Measurements from ENCODE around the gene AMIGO1. TPM values are rescaled to one million over a fixed set of nuclear protein-coding genes. Genes with fewer than 3 reads are reported as not detected.
"Not testable (repeated sequence)": the region's sequence is repeated elsewhere in the genome, so short reads cannot be mapped to it uniquely, and the experiment has no call there.

AMIGO1 gene
- total RNA-seq, 1 experiment from 2014 or later, result 1.5 TPM

- peaks cover 97% of the 10 kb centered on the region for H3K27me3 Mint-ChIP-seq (ENCODE audit: unreplicated experiment)
- no peak for DNase-seq
- H3K4me3 Mint-ChIP-seq (ENCODE audit: low read depth, unreplicated experiment), result no peak overlapping the region
- H3K36me3 Mint-ChIP-seq (ENCODE audit: insufficient read depth, unreplicated experiment), result no peaks in the 10 kb centered on the region
- no peak for TF ChIP-seq CTCF (IDR thresholded peaks at IDR 0.05; ENCODE audit: unreplicated experiment)
- H3K27ac Mint-ChIP-seq (ENCODE audit: unreplicated experiment), result no peak overlapping the region
- intact Hi-C loops (cut with micrococcal nuclease; ENCODE audit: unreplicated experiment), result no loop called here
- H3K4me1 Mint-ChIP-seq (ENCODE audit: low read depth, unreplicated experiment), result no peaks in the 10 kb centered on the region
- no peaks in the 10 kb centered on the region for H3K9me3 Mint-ChIP-seq (ENCODE audit: low read depth, unreplicated experiment)
- BruUV-seq (replicated peaks), result no TSS peak
- CTCF ChIA-PET, result no interaction called here
These were observed 32.7 kb downstream of the AMIGO1 start for GRCh38 chr1:109476825-109477224.

- no peaks in the 10 kb centered on the region for H3K36me3 Mint-ChIP-seq (ENCODE audit: insufficient read depth, unreplicated experiment)
- H3K9me3 Mint-ChIP-seq (ENCODE audit: low read depth, unreplicated experiment), result no peaks in the 10 kb centered on the region
- BruUV-seq (replicated peaks), result no TSS peak
- no peaks in the 10 kb centered on the region for H3K4me1 Mint-ChIP-seq (ENCODE audit: low read depth, unreplicated experiment)
- CTCF ChIA-PET, result interaction anchor here (0.5 kb wide), 1 partner anchor 454 kb away, joined by 7 read pairs; no protein-coding TSS in a partner anchor
- intact Hi-C loops (cut with micrococcal nuclease; ENCODE audit: unreplicated experiment), result no loop called here
- H3K27ac Mint-ChIP-seq (ENCODE audit: unreplicated experiment), result no peak overlapping the region
- peaks cover 94% of the 10 kb centered on the region for H3K27me3 Mint-ChIP-seq (ENCODE audit: unreplicated experiment)
- TF ChIP-seq CTCF (IDR thresholded peaks at IDR 0.05; ENCODE audit: unreplicated experiment), result no peak
- no peak overlapping the region for H3K4me3 Mint-ChIP-seq (ENCODE audit: low read depth, unreplicated experiment)
- no peak for DNase-seq
These were observed 34.3 kb downstream of the AMIGO1 start for GRCh38 chr1:109475261-109475660.

GRCh38 chr1:109474697-109475096, 34.8 kb downstream of the AMIGO1 start:
- no peaks in the 10 kb centered on the region for H3K4me1 Mint-ChIP-seq (ENCODE audit: low read depth, unreplicated experiment)
- no peaks in the 10 kb centered on the region for H3K36me3 Mint-ChIP-seq (ENCODE audit: insufficient read depth, unreplicated experiment)
- peaks cover 94% of the 10 kb centered on the region for H3K27me3 Mint-ChIP-seq (ENCODE audit: unreplicated experiment)
- no peak for TF ChIP-seq CTCF (IDR thresholded peaks at IDR 0.05; ENCODE audit: unreplicated experiment)
- intact Hi-C loops (cut with micrococcal nuclease; ENCODE audit: unreplicated experiment), result no loop called here
- no peak overlapping the region for H3K4me3 Mint-ChIP-seq (ENCODE audit: low read depth, unreplicated experiment)
- H3K27ac Mint-ChIP-seq (ENCODE audit: unreplicated experiment), result no peak overlapping the region
- CTCF ChIA-PET, result no interaction called here
- DNase-seq, result no peak
- no peaks in the 10 kb centered on the region for H3K9me3 Mint-ChIP-seq (ENCODE audit: low read depth, unreplicated experiment)
- no TSS peak for BruUV-seq (replicated peaks)

- H3K9me3 Mint-ChIP-seq (ENCODE audit: low read depth, unreplicated experiment); H3K36me3 Mint-ChIP-seq (ENCODE audit: insufficient read depth, unreplicated experiment); intact Hi-C loops (cut with micrococcal nuclease; ENCODE audit: unreplicated experiment); DNase-seq; H3K27ac Mint-ChIP-seq (ENCODE audit: unreplicated experiment); CTCF ChIA-PET; BruUV-seq (replicated peaks); H3K4me1 Mint-ChIP-seq (ENCODE audit: low read depth, unreplicated experiment); H3K4me3 Mint-ChIP-seq (ENCODE audit: low read depth, unreplicated experiment): not testable (repeated sequence)
- H3K27me3 Mint-ChIP-seq (ENCODE audit: unreplicated experiment), result peaks cover 94% of the 10 kb centered on the region
These were observed 36.1 kb downstream of the AMIGO1 start for GRCh38 chr1:109473284-109474057.

GRCh38 chr1:109472779-109473178, 36.7 kb downstream of the AMIGO1 start:
- CTCF ChIA-PET, result no interaction called here
- H3K9me3 Mint-ChIP-seq (ENCODE audit: low read depth, unreplicated experiment), result no peaks in the 10 kb centered on the region
- H3K27ac Mint-ChIP-seq (ENCODE audit: unreplicated experiment), result no peak overlapping the region
- no peaks in the 10 kb centered on the region for H3K36me3 Mint-ChIP-seq (ENCODE audit: insufficient read depth, unreplicated experiment)
- H3K4me1 Mint-ChIP-seq (ENCODE audit: low read depth, unreplicated experiment), result no peaks in the 10 kb centered on the region
- H3K4me3 Mint-ChIP-seq (ENCODE audit: low read depth, unreplicated experiment), result no peak overlapping the region
- no TSS peak for BruUV-seq (replicated peaks)
- H3K27me3 Mint-ChIP-seq (ENCODE audit: unreplicated experiment), result peaks cover 94% of the 10 kb centered on the region
- TF ChIP-seq CTCF (IDR thresholded peaks at IDR 0.05; ENCODE audit: unreplicated experiment), result no peak
- DNase-seq, result no peak
- intact Hi-C loops (cut with micrococcal nuclease; ENCODE audit: unreplicated experiment), result no loop called here
